ENCODE measurements around the gene LTA4H.

Gene LTA4H

GRCh38 chr12:96033549-96034389, 1.6 kb downstream of the LTA4H start:
- DNase-seq = no peak

GRCh38 chr12:96029826-96030225, 5.6 kb downstream of the LTA4H start:
- DNase-seq = no peak

- no peak for DNase-seq
These were observed 6.8 kb downstream of the LTA4H start for GRCh38 chr12:96028538-96028937.

GRCh38 chr12:96026331-96026730, 9.1 kb downstream of the LTA4H start:
- DNase-seq = no peak

GRCh38 chr12:96025518-96025917, 9.9 kb downstream of the LTA4H start:
- DNase-seq = no peak

- no peak for DNase-seq
These were observed 14.9 kb downstream of the LTA4H start for GRCh38 chr12:96020314-96021003.

GRCh38 chr12:96015672-96016071, 19.7 kb downstream of the LTA4H start:
- DNase-seq = no peak

GRCh38 chr12:96014943-96015599, 20.3 kb downstream of the LTA4H start:
- no peak for DNase-seq

- DNase-seq = no peak
These were observed 27.7 kb downstream of the LTA4H start for GRCh38 chr12:96007729-96008128.

- DNase-seq = no peak
These were observed 28.7 kb downstream of the LTA4H start for GRCh38 chr12:96006727-96007126.

GRCh38 chr12:96000858-96001257, 34.5 kb downstream of the LTA4H start:
- no peak for DNase-seq

GRCh38 chr12:95999484-95999883, 35.9 kb downstream of the LTA4H start:
- DNase-seq = no peak

- DNase-seq = peak; percentile 71
These were observed 36.6 kb downstream of the LTA4H start for GRCh38 chr12:95998611-95999286.

GRCh38 chr12:95997911-95998510, 37.4 kb downstream of the LTA4H start:
- no peak for DNase-seq

GRCh38 chr12:95997276-95997675, 38.1 kb downstream of the LTA4H start:
- DNase-seq = no peak

- no peak for DNase-seq
These were observed 39.2 kb downstream of the LTA4H start, which contains the start of gene HAL for GRCh38 chr12:95996034-95996658. HAL (minus strand) TSS chr12:95996344; CDS start chr12:95995910, 434 bp downstream.

GRCh38 chr12:95995238-95996031, 40.0 kb downstream of the LTA4H start:
- no peak for DNase-seq

GRCh38 chr12:95994476-95994875, 40.9 kb downstream of the LTA4H start:
- no peak for DNase-seq

- no peak for DNase-seq
These were observed 41.5 kb downstream of the LTA4H start for GRCh38 chr12:95993907-95994306.

GRCh38 chr12:95990136-95990535, 45.3 kb downstream of the LTA4H start:
- no peak for DNase-seq

GRCh38 chr12:95989504-95990123, 45.8 kb downstream of the LTA4H start:
- DNase-seq = no peak

All from CD4-positive, alpha-beta T cell treated with Interleukin-12 subunit alpha and Interleukin-12 subunit beta, for 1 hour (primary cell).